KMS-11 (cell line): ENCODE results near the gene SCN5A.

Experiments used
- H2AFZ ChIP-seq: fragments of 200-600 bp; sonication (generic); 2 replicates; pipeline ENCODE4 v1.6.1; 2016; ENCODE audit warnings: antibody characterized with exemption, mixed run types, low read depth
- H3K27ac ChIP-seq: fragments of 200-600 bp; sonication (generic); 2 replicates; pipeline ENCODE4 v1.6.1; 2016; ENCODE audit warnings: mild to moderate bottlenecking, mixed run types
- H3K27me3 ChIP-seq: fragments of 200-600 bp; sonication (generic); 2 replicates; pipeline ENCODE4 v1.6.1; 2017; ENCODE audit warnings: mild to moderate bottlenecking, low read depth, mixed run types, moderate library complexity; ENCODE audit not compliant: insufficient read depth
- H3K36me3 ChIP-seq: fragments of 200-600 bp; sonication (generic); 2 replicates; pipeline ENCODE4 v1.6.1; 2017; ENCODE audit warnings: mild to moderate bottlenecking, mixed run types; ENCODE audit not compliant: insufficient read depth
- H3K4me1 ChIP-seq: fragments of 200-600 bp; sonication (generic); 2 replicates; pipeline ENCODE4 v1.6.1; 2016; ENCODE audit warnings: mild to moderate bottlenecking, low read depth, mixed run types; ENCODE audit not compliant: poor library complexity, severe bottlenecking
- H3K4me2 ChIP-seq: fragments of 200-600 bp; sonication (generic); 2 replicates; pipeline ENCODE4 v1.7.0; 2016; ENCODE audit warnings: mild to moderate bottlenecking, mixed run types
- H3K4me3 ChIP-seq: fragments of 200-600 bp; sonication (generic); IDR thresholded peaks from 2 replicates; pipeline ENCODE4 v1.6.1; 2017; ENCODE audit warnings: low read depth, low read length, mixed read lengths; ENCODE audit not compliant: insufficient read depth
- H3K79me2 ChIP-seq: fragments of 200-600 bp; sonication (generic); 2 replicates; pipeline ENCODE4 v1.6.1; 2016; ENCODE audit warnings: low read depth, mixed run types; ENCODE audit not compliant: insufficient read depth
- H3K9ac ChIP-seq: fragments of 200-600 bp; sonication (generic); 2 replicates; pipeline ENCODE4 v1.6.1; 2016; ENCODE audit warnings: mild to moderate bottlenecking, mixed run types
- H4K20me1 ChIP-seq: fragments of 200-600 bp; sonication (generic); 2 replicates; pipeline ENCODE4 v1.6.1; 2016; ENCODE audit warnings: mild to moderate bottlenecking, mixed run types; ENCODE audit not compliant: insufficient read depth
- CTCF ChIP-seq: fragments of 200-600 bp; sonication (generic); conservative IDR thresholded peaks from 2 replicates; pipeline ENCODE4 v1.6.1; 2017; ENCODE audit warnings: low read depth, mild to moderate bottlenecking, antibody characterized with exemption, low read length, moderate library complexity, mixed read lengths

The SCN5A gene

GRCh38 chr3:38655708-38656300, 6.3 kb upstream of the SCN5A start:
- Histone ChIP-seq H3K4me3 (no peak overlapping the region), H3K79me2 (no peaks in the 10 kb centered on the region), H3K9ac (no peak overlapping the region), H3K4me2 (no peak overlapping the region), H3K27me3 (no peaks in the 10 kb centered on the region), H2AFZ (no peak overlapping the region), H4K20me1 (no peaks in the 10 kb centered on the region), H3K27ac (no peak overlapping the region), H3K36me3 (no peaks in the 10 kb centered on the region), H3K4me1 (no peaks in the 10 kb centered on the region)
- peak; percentile 50 for TF ChIP-seq CTCF

- H3K4me1 ChIP-seq = no peaks in the 10 kb centered on the region
- H3K4me3 ChIP-seq = no peak overlapping the region
- no peaks in the 10 kb centered on the region for H3K79me2 ChIP-seq
- H3K9ac ChIP-seq = no peak overlapping the region
- H3K36me3 ChIP-seq = no peaks in the 10 kb centered on the region
- no peak overlapping the region for H2AFZ ChIP-seq
- no peak overlapping the region for H3K27ac ChIP-seq
- H3K4me2 ChIP-seq = no peak overlapping the region
- TF ChIP-seq CTCF = no peak
- no peaks in the 10 kb centered on the region for H4K20me1 ChIP-seq
- H3K27me3 ChIP-seq = no peaks in the 10 kb centered on the region; the same call in 1 of the 2 replicates
Observed at GRCh38 chr3:38653685-38654537, 4.4 kb upstream of the SCN5A start.

- Histone ChIP-seq H3K36me3 (no peaks in the 10 kb centered on the region), H3K27me3 (no peaks in the 10 kb centered on the region; the same call in 1 of the 2 replicates), H3K4me2 (no peak overlapping the region)
Observed at GRCh38 chr3:38652934-38653333, 3.4 kb upstream of the SCN5A start.

GRCh38 chr3:38651153-38651789, 1.8 kb upstream of the SCN5A start:
- peak; percentile 75 for TF ChIP-seq CTCF
- no peaks in the 10 kb centered on the region for H3K36me3 ChIP-seq
- H2AFZ ChIP-seq = no peak overlapping the region
- no peaks in the 10 kb centered on the region; the same call in 1 of the 2 replicates for H3K27me3 ChIP-seq
- no peaks in the 10 kb centered on the region for H4K20me1 ChIP-seq
- H3K27ac ChIP-seq = no peak overlapping the region
- H3K4me1 ChIP-seq = no peaks in the 10 kb centered on the region
- no peak overlapping the region for H3K9ac ChIP-seq
- H3K4me2 ChIP-seq = no peak overlapping the region
- no peak overlapping the region for H3K4me3 ChIP-seq
- H3K79me2 ChIP-seq = no peaks in the 10 kb centered on the region

More at GRCh38 chr3:38652934-38653333, 3.4 kb upstream of the SCN5A start:
- Histone ChIP-seq H2AFZ (no peak overlapping the region), H3K9ac (no peak overlapping the region), H4K20me1 (no peaks in the 10 kb centered on the region), H3K79me2 (no peaks in the 10 kb centered on the region), H3K27ac (no peak overlapping the region), H3K4me3 (no peak overlapping the region), H3K4me1 (no peaks in the 10 kb centered on the region)
- TF ChIP-seq CTCF = no peak
